ENCODE data around the gene BHMT. TPM values are rescaled to one million over a fixed set of nuclear protein-coding genes. Genes with fewer than 3 reads are reported as not detected.

Gene BHMT
- total and polyA plus RNA-seq, 4 experiments from 2014 or later: not detected

DNA sequence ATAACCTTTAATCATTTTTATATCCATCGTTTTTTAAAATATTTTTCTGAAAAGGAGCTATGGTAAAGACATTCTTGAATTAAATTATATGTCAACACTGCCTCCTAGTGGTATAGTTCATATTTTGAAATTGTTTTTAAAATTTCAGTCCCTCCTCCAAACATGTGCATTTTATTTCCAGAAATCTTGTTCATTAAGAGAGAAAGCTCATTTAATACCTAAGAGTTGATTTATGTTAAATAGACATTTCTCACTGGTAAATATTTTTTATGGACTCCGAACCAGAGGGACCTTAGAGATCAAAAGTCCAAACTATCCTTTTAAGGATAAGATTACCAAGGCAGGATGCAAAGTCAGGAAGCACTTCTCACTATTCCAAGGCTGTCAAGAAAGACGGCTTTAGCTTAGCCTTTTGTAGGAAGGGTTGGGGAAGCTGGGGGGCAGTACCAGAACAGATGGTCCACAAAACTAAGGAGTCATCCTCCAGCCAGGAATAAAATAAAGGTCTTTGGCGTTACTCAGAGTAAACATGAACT, 21.6 kb downstream of the BHMT start:
- Mint-ChIP-seq H3K9me3 (no peaks in the 10 kb centered on the region), H3K27me3 (peaks cover 4 to 7% of the 10 kb centered on the region in 2 donors), H3K27ac (peak overlapping the region in 5 of 7 donors; percentile 2 to 70 (median 62)), H3K4me3 (peak overlapping the region; percentile 49 to 83 (median 72)), H3K4me1 (peaks cover 7 to 11% (median 10%) of the 10 kb centered on the region in 4 donors), H3K36me3 (no peaks in the 10 kb centered on the region)
- Histone ChIP-seq H3K9me3 (ENCODE audit: control insufficient read depth in 1 of 2, low read length in 2 of 2) (no peaks in the 10 kb centered on the region), H3K4me3 (ENCODE audit: low read length in 2 of 2) (peak overlapping the region in 1 of 2 donors; percentile 26), H3K27me3 (ENCODE audit: insufficient read depth, low read length) (no peaks in the 10 kb centered on the region), H3K4me1 (ENCODE audit: insufficient read depth, low read length) (peaks cover 13% of the 10 kb centered on the region), H3K36me3 (ENCODE audit: insufficient read depth, low read length) (no peaks in the 10 kb centered on the region), H3K27ac (ENCODE audit: low read depth, low read length) (no peak overlapping the region)
- peak in 4 of 5 donors; percentile 35 to 42 (median 41) for DNase-seq
- intact Hi-C loops (cut with micrococcal nuclease): loop anchor here (1.0 to 10.0 kb wide), 9 partner anchors 68 to 952 kb away; no protein-coding TSS in a partner anchor
- ChIA-PET POLR2A (ENCODE audit: partially characterized antibody) (interaction anchor here (1.0 to 1.7 kb wide), 2 partner anchors 103 to 149 kb away, joined by 4 to 5 read pairs; partner anchors contain the start of genes ARSB and JMY), CTCF (ENCODE audit: partially characterized antibody) (interaction anchor here (0.6 to 5.8 kb wide), 49 partner anchors 9 to 741 kb away, joined by 3 to 71 read pairs (median 4); partner anchors contain the start of gene ARSB)

DNA sequence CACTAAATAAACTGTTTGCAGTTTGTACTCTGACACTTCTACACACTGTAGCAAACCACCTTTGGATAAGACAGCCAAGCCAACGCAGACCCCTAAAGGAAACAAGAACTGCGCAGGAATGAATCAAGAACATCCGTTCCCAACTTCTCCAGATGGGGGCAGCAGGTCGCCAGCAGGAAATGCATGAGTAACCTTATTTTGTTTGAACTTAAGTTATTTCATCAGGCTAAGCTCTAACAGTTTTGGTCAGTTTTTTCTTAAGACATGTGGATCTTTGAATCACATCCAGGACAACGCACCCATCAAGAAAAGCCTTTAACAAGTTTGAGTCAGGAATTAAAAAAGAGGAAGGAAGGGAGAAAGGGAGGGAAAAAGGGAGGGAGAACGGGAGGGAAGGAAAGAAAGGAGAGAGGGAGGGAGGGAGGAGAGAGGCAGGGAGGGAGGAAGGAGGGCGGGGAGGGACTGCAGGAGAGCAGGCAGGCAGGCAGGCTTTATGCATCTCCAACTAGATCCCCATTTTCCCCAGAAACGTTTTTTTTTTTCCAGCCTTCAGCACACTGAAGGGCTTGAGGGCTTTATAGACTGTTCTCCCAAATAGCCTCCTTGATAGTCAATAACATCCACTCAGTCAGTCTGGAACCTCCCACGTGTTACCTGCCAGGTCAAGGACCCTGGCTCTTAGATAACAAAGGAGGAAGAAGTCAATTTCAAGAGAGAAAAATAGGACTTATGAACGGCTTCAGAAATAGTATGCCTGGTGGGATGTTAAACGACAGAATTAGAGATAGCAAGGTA, 22.2 kb downstream of the BHMT start:
- H3K27ac ChIP-seq (ENCODE audit: low read depth, low read length): no peak overlapping the region
- Mint-ChIP-seq H3K27ac (peak overlapping the region in 2 of 7 donors; percentile 45 to 69), H3K27me3 (peaks cover 4 to 7% of the 10 kb centered on the region in 2 donors), H3K9me3 (no peaks in the 10 kb centered on the region), H3K36me3 (no peaks in the 10 kb centered on the region), H3K4me1 (peaks cover 7 to 11% (median 10%) of the 10 kb centered on the region in 4 donors), H3K4me3 (peak overlapping the region in 7 of 8 donors; percentile 29 to 83 (median 70))
- intact Hi-C loops (cut with micrococcal nuclease): loop anchor here (1.0 to 10.0 kb wide), 9 partner anchors 67 to 951 kb away; no protein-coding TSS in a partner anchor
- POLR2A ChIA-PET (ENCODE audit: partially characterized antibody): interaction anchor here (1.0 to 1.7 kb wide), 2 partner anchors 103 to 150 kb away, joined by 4 to 5 read pairs; partner anchors contain the start of genes ARSB and JMY
- peak overlapping the region in 1 of 2 donors; percentile 26 for H3K4me3 ChIP-seq (ENCODE audit: low read length in 2 of 2)
- no peaks in the 10 kb centered on the region for H3K27me3 ChIP-seq (ENCODE audit: insufficient read depth, low read length)
- no peaks in the 10 kb centered on the region for H3K9me3 ChIP-seq (ENCODE audit: control insufficient read depth in 1 of 2, low read length in 2 of 2)
- H3K4me1 ChIP-seq (ENCODE audit: insufficient read depth, low read length): peaks cover 13% of the 10 kb centered on the region
- peak; percentile 43 to 58 (median 50) for DNase-seq
- no peaks in the 10 kb centered on the region for H3K36me3 ChIP-seq (ENCODE audit: insufficient read depth, low read length)
- CTCF ChIA-PET (ENCODE audit: partially characterized antibody): interaction anchor here (0.6 to 5.8 kb wide), 44 partner anchors 9 to 638 kb away, joined by 3 to 71 read pairs (median 4); partner anchors contain the start of gene ARSB

DNA sequence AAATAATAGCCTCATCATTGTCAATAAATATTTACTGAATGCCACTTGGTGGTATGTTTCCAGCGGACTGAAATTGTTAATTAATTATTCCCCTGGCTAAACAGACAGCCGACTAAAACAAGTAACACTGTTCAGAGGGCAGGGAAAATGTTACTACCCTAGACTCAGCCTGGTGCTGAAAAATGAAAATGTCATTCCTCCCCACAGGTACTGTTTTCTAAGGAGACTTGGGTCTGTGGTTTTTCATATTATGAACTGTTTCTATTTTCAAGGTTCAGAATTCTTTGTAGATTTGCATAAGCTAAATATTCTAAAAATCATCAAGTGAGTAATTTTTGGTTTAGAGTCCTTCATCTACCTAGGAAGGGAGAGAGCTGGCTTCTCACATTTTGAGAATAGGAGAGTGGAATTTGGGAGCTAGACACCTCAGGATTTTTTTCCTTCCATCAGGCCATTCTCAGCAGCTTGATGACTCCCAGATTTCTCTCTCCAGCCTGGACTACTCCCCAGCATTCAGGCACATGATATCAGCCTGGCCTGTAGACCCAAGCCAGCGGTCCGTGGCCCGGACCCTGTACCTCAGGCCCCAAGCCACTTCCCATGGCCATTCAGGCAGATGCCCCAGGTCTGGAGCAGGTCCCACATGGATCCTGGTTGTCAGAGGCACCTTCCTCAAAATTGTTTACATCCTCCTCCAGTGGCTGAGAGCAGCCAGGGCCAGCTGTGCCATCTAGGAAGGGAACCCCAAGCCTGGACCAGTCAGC, 24.4 kb downstream of the BHMT start:
- no peak overlapping the region for H3K4me3 ChIP-seq (ENCODE audit: low read length in 2 of 2)
- Mint-ChIP-seq H3K27ac (no peak overlapping the region), H3K4me1 (peaks cover 7 to 11% (median 10%) of the 10 kb centered on the region in 4 donors), H3K9me3 (peaks cover 0 to 8% (median 4%) of the 10 kb centered on the region in 8 donors), H3K27me3 (peaks cover 7 to 9% of the 10 kb centered on the region in 2 donors), H3K36me3 (no peaks in the 10 kb centered on the region), H3K4me3 (no peak overlapping the region)
- ChIA-PET CTCF (ENCODE audit: partially characterized antibody) (interaction anchor here (0.9 to 5.8 kb wide), 5 partner anchors 8 to 329 kb away, joined by 3 to 71 read pairs (median 9); no protein-coding TSS in a partner anchor), POLR2A (ENCODE audit: partially characterized antibody) (interaction anchor here (0.5 kb wide), 1 partner anchor 64 kb away, joined by 3 read pairs; no protein-coding TSS in a partner anchor)
- no peak overlapping the region for H3K27ac ChIP-seq (ENCODE audit: low read depth, low read length)
- no peaks in the 10 kb centered on the region for H3K27me3 ChIP-seq (ENCODE audit: insufficient read depth, low read length)
- intact Hi-C loops (cut with micrococcal nuclease): loop anchor here (10.0 kb wide), 1 partner anchor 949 kb away; no protein-coding TSS in a partner anchor
- H3K4me1 ChIP-seq (ENCODE audit: insufficient read depth, low read length): peaks cover 13% of the 10 kb centered on the region
- no peak for DNase-seq
- H3K36me3 ChIP-seq (ENCODE audit: insufficient read depth, low read length): no peaks in the 10 kb centered on the region
- no peaks in the 10 kb centered on the region for H3K9me3 ChIP-seq (ENCODE audit: control insufficient read depth in 1 of 2, low read length in 2 of 2)

DNA sequence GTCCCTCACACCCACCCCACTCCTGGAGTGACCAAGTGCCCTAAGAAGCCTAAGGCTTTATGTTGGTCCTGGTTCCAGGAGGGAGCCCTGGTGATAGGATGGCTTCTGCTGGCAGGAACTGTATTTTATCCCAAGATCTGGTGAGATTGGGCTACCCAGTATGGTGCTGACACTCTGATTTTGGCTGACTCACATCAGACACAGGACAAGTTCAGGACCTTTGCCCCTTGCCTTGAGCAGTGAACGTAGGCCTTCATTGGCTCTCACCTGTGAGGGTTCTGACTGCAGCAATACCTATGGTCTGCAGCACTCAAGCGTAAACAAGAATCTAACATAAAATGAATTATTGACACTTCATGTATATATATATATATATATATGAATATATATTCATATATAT, 25.0 kb downstream of the BHMT start:
- Histone ChIP-seq H3K9me3 (ENCODE audit: control insufficient read depth in 1 of 2, low read length in 2 of 2) (no peaks in the 10 kb centered on the region), H3K36me3 (ENCODE audit: insufficient read depth, low read length) (no peaks in the 10 kb centered on the region), H3K4me1 (ENCODE audit: insufficient read depth, low read length) (peaks cover 13% of the 10 kb centered on the region), H3K4me3 (ENCODE audit: low read length in 2 of 2) (no peak overlapping the region), H3K27ac (ENCODE audit: low read depth, low read length) (no peak overlapping the region), H3K27me3 (ENCODE audit: insufficient read depth, low read length) (no peaks in the 10 kb centered on the region)
- CTCF ChIA-PET (ENCODE audit: partially characterized antibody): interaction anchor here (2.2 kb wide), 1 partner anchor 112 kb away, joined by 9 read pairs; no protein-coding TSS in a partner anchor
- Mint-ChIP-seq H3K27me3 (peaks cover 7 to 9% of the 10 kb centered on the region in 2 donors), H3K36me3 (no peaks in the 10 kb centered on the region), H3K9me3 (peaks cover 0 to 13% (median 6%) of the 10 kb centered on the region in 8 donors), H3K4me1 (peaks cover 7 to 11% (median 10%) of the 10 kb centered on the region in 4 donors), H3K4me3 (no peak overlapping the region), H3K27ac (no peak overlapping the region)
- DNase-seq: no peak
- intact Hi-C loops (cut with micrococcal nuclease): loop anchor here (10.0 kb wide), 1 partner anchor 948 kb away; no protein-coding TSS in a partner anchor
- POLR2A ChIA-PET (ENCODE audit: partially characterized antibody): no interaction called here

DNA sequence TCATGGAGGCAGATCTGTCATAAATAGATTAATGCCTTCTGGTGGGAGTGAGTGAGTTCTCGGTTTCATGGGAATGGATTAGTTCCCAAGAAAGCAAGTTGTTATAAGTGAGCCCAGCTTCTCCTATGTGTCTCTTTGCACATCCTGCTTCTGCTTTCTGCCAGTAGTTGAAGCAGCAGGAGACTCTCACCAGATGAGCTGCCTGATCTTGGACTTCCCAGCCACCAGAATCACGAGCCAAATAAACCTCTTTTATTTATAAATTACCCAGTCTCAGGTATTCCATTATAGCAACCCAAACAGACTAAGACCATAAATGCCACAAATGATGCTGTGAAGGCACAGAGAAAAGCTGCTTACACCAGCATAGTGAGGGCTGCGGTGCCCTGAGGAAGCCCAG, 28.9 kb downstream of the BHMT start:
- H3K36me3 Mint-ChIP-seq: no peaks in the 10 kb centered on the region
- POLR2A ChIA-PET (ENCODE audit: partially characterized antibody): no interaction called here
- H3K9me3 ChIP-seq (ENCODE audit: control insufficient read depth in 1 of 2, low read length in 2 of 2): no peaks in the 10 kb centered on the region
- H3K27ac Mint-ChIP-seq: no peak overlapping the region
- CTCF ChIA-PET (ENCODE audit: partially characterized antibody): interaction anchor here (0.6 kb wide), 1 partner anchor 661 kb away, joined by 3 read pairs; no protein-coding TSS in a partner anchor
- no peak overlapping the region for H3K27ac ChIP-seq (ENCODE audit: low read depth, low read length)
- no peak overlapping the region for H3K4me3 Mint-ChIP-seq
- H3K27me3 Mint-ChIP-seq: peaks cover 4 to 9% of the 10 kb centered on the region in 2 donors
- H3K9me3 Mint-ChIP-seq: peaks cover 0 to 13% (median 6%) of the 10 kb centered on the region in 8 donors
- no peaks in the 10 kb centered on the region for H3K27me3 ChIP-seq (ENCODE audit: insufficient read depth, low read length)
- no peaks in the 10 kb centered on the region for H3K4me1 ChIP-seq (ENCODE audit: insufficient read depth, low read length)
- intact Hi-C loops (cut with micrococcal nuclease): no loop called here
- no peak overlapping the region for H3K4me3 ChIP-seq (ENCODE audit: low read length in 2 of 2)
- H3K4me1 Mint-ChIP-seq: no peaks in the 10 kb centered on the region
- DNase-seq: no peak
- no peaks in the 10 kb centered on the region for H3K36me3 ChIP-seq (ENCODE audit: insufficient read depth, low read length)

DNA sequence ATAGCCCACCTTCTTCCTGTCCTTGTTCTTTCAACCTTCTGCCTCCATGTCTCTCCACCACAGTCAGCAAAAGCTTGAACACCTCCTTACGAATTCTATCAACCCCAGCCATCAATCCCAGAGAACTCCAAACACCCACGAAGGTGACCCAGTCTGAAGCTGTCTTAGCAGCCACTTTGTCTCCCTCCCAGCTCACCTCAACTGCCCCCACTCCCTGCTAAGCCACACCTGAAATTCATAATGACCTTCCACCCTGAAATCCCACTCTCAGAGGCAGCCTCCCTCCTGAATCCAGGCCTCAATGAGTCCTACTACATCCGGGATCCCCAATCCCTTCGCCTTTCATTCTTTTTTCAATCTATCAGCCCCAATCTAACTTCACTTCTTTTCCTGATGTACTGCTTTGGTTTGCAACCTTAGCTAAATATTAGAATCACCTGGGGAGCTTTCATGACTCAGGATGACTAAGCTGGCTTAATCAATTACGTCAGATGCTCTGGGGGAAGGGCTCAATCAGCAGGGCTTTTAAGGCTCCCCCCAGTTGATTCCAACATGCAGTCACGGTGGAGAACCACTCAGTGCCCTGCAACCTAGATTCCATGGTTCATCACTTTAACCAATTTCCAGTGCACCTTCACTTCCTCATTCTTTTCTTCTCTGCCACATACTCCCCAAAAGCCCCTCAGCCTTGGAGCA, 32.2 kb downstream of the BHMT start:
- Histone ChIP-seq H3K27ac (ENCODE audit: low read depth, low read length) (no peak overlapping the region), H3K9me3 (ENCODE audit: control insufficient read depth in 1 of 2, low read length in 2 of 2) (no peaks in the 10 kb centered on the region), H3K27me3 (ENCODE audit: insufficient read depth, low read length) (no peaks in the 10 kb centered on the region), H3K4me3 (ENCODE audit: low read length in 2 of 2) (no peak overlapping the region), H3K4me1 (ENCODE audit: insufficient read depth, low read length) (no peaks in the 10 kb centered on the region), H3K36me3 (ENCODE audit: insufficient read depth, low read length) (no peaks in the 10 kb centered on the region)
- Mint-ChIP-seq H3K4me3 (no peak overlapping the region), H3K27me3 (peaks cover 7 to 11% of the 10 kb centered on the region in 2 donors), H3K9me3 (peaks cover 0 to 13% (median 6%) of the 10 kb centered on the region in 8 donors), H3K36me3 (no peaks in the 10 kb centered on the region), H3K27ac (peak overlapping the region in 2 of 7 donors; percentile 7 to 24), H3K4me1 (no peaks in the 10 kb centered on the region)
- DNase-seq: no peak
- intact Hi-C loops (cut with micrococcal nuclease): no loop called here
- ChIA-PET POLR2A (ENCODE audit: partially characterized antibody) (no interaction called here), CTCF (ENCODE audit: partially characterized antibody) (interaction anchor here (0.7 to 6.0 kb wide), 5 partner anchors 10 to 119 kb away, joined by 3 to 71 read pairs (median 4); no protein-coding TSS in a partner anchor)
